Thymus (tissue), 11 donors: ENCODE data around the gene KHDRBS2. TPM values are rescaled to one million over a fixed set of nuclear protein-coding genes. Genes with fewer than 3 reads are reported as not detected.

ENCODE experiments used
- DNase-seq, 9 donors: peaks; one replicate each; pipeline ENCODE4 v3.0.0-alpha.2; 2013; ENCODE audit warnings: low spot score in 9 of 9, low read depth in 6 of 9, missing footprints in 1 of 9
- H3K27ac ChIP-seq, 2 donors: one replicate each; pipeline ENCODE4 v1.5.1; 2013; ENCODE audit warnings: control low read depth in 1 of 2, low read depth in 1 of 2, low read length in 1 of 2, mild to moderate bottlenecking in 1 of 2, moderate library complexity in 1 of 2
- H3K27me3 ChIP-seq, 2 donors: one replicate each; pipeline ENCODE4 v1.5.1; 2013; ENCODE audit warnings: low read length in 1 of 2; ENCODE audit not compliant: control insufficient read depth in 2 of 2, insufficient read depth in 1 of 2
- H3K36me3 ChIP-seq, 2 donors: one replicate each; pipeline ENCODE4 v1.5.1; 2013; ENCODE audit warnings: low read length in 1 of 2, mild to moderate bottlenecking in 1 of 2, moderate library complexity in 1 of 2; ENCODE audit not compliant: control insufficient read depth in 2 of 2, insufficient read depth in 2 of 2
- H3K4me1 ChIP-seq, 2 donors: one replicate each; pipeline ENCODE4 v1.5.1; 2013; ENCODE audit warnings: low read length in 2 of 2; ENCODE audit not compliant: control insufficient read depth in 2 of 2, insufficient read depth in 2 of 2
- H3K4me3 ChIP-seq, 2 donors: one replicate each; pipeline ENCODE4 v1.5.1; 2013; ENCODE audit warnings: low read length in 2 of 2, control low read depth in 1 of 2, mild to moderate bottlenecking in 1 of 2
- H3K9me3 ChIP-seq, 2 donors: one replicate each; pipeline ENCODE4 v1.5.1; 2013; ENCODE audit warnings: low read length in 1 of 2, mild to moderate bottlenecking in 1 of 2; ENCODE audit not compliant: control insufficient read depth in 2 of 2, insufficient read depth in 1 of 2
- WGBS: extraction: QIAGEN DNeasy Blood & Tissue Kit; methylation state at CpG from one replicate; pipeline ENCODE4 v1.1.7; 2013; 5-methylcytosine and 5-hydroxymethylcytosine counted together
- polyA plus RNA-seq: library from polyadenylated mRNA; stranded (reverse); fragments of 200-250 nt; gene quantifications from one replicate; pipeline ENCODE4 v1.2.3, GENCODE V29; 2013
- total RNA-seq: library from RNA; stranded (reverse); fragments of 120-200 nt; gene quantifications from one replicate; pipeline ENCODE4 v1.2.4, GENCODE V29; 2013
- donor health status: healthy.

KHDRBS2 gene
- total and polyA plus RNA-seq, 2 donors: 0.71 to 1.5 TPM

DNA sequence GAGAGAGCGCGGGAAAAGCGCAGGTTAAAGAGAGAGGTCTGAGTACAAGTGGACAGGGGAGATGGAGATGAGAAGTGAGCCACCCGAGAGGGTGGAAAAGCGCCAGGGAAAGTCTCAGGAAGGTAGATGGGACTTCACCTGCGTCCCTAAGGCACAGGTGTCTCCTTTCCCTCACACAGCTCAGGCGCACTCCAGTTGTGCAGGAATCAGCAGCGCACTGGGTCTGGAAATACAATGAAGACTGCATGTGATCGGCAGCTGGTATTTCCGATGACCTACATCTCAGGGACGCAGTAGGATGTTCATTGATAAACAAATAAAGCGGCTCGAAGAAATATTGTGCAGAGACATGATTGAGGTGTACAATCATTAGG lies 432 bp upstream of the KHDRBS2 start:
- no peak for DNase-seq
- no peak overlapping the region for H3K27ac ChIP-seq
- peaks cover 3 to 13% of the 10 kb centered on the region in 2 donors for H3K27me3 ChIP-seq
- peaks cover 0 to 5% of the 10 kb centered on the region in 2 donors for H3K4me1 ChIP-seq
- no peaks in the 10 kb centered on the region for H3K36me3 ChIP-seq
- H3K4me3 ChIP-seq: peak overlapping the region; percentile 43 to 54
- H3K9me3 ChIP-seq: peaks cover 0 to 4% of the 10 kb centered on the region in 2 donors
- WGBS: 1% methylated on average over 13 of the region's 13 CpGs

GRCh38 chr6:62284725-62285124 lies 1.3 kb downstream of the KHDRBS2 start:
- peaks cover 0 to 4% of the 10 kb centered on the region in 2 donors for H3K9me3 ChIP-seq
- WGBS: 50% methylated on average over 2 of the region's 2 CpGs
- H3K4me3 ChIP-seq: no peak overlapping the region

GRCh38 chr6:62283796-62284411 lies 2.1 kb downstream of the KHDRBS2 start:
- H3K4me1 ChIP-seq: peaks cover 0 to 5% of the 10 kb centered on the region in 2 donors
- H3K27ac ChIP-seq: no peak overlapping the region
- WGBS: 74% methylated on average over 2 of the region's 2 CpGs
- no peaks in the 10 kb centered on the region for H3K36me3 ChIP-seq
- H3K4me3 ChIP-seq: no peak overlapping the region
- peak in 4 of 9 donors; percentile 4 to 58 (median 17) for DNase-seq
- H3K9me3 ChIP-seq: peaks cover 0 to 4% of the 10 kb centered on the region in 2 donors
- H3K27me3 ChIP-seq: peaks cover 3 to 13% of the 10 kb centered on the region in 2 donors

More at GRCh38 chr6:62284725-62285124, 1.3 kb downstream of the KHDRBS2 start:
- peaks cover 0 to 5% of the 10 kb centered on the region in 2 donors for H3K4me1 ChIP-seq
- H3K27me3 ChIP-seq: peaks cover 3 to 13% of the 10 kb centered on the region in 2 donors
- H3K27ac ChIP-seq: no peak overlapping the region
- H3K36me3 ChIP-seq: no peaks in the 10 kb centered on the region
- DNase-seq: no peak

DNA sequence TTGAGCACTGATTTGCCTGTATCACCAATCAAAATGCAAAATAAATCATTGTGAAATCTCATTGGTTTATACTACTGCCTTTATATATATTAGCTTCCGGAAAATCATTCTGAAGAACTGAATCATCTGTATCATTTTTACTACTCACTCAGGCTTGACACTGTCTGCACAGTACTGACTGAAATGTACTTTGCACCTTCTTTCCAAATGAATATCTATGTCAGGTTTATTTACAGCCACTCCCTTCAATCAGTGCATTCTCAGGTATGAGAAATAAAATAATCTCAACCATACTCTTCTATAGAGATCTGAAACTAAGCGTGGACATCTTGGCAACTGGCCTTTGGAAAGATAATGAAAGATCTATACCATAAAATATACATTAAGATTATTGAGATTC lies 2.7 kb downstream of the KHDRBS2 start:
- no peak overlapping the region for H3K4me3 ChIP-seq

GRCh38 chr6:62280099-62280498 lies 5.9 kb downstream of the KHDRBS2 start:
- Histone ChIP-seq H3K27ac (no peak overlapping the region), H3K9me3 (no peaks in the 10 kb centered on the region), H3K27me3 (no peaks in the 10 kb centered on the region), H3K4me3 (no peak overlapping the region), H3K4me1 (no peaks in the 10 kb centered on the region), H3K36me3 (no peaks in the 10 kb centered on the region)
- WGBS: 88% methylated on average over 3 of the region's 3 CpGs
- DNase-seq: no peak

More for the DNA sequence above, 2.7 kb downstream of the KHDRBS2 start:
- no peak overlapping the region for H3K27ac ChIP-seq
- no peaks in the 10 kb centered on the region for H3K36me3 ChIP-seq
- DNase-seq: no peak
- 77% methylated on average over 2 of the region's 2 CpGs for WGBS
- H3K27me3 ChIP-seq: peaks cover 3 to 13% of the 10 kb centered on the region in 2 donors
- peaks cover 0 to 4% of the 10 kb centered on the region in 2 donors for H3K9me3 ChIP-seq
- H3K4me1 ChIP-seq: peaks cover 0 to 5% of the 10 kb centered on the region in 2 donors

- no peak overlapping the region for H3K27ac ChIP-seq
- no peaks in the 10 kb centered on the region for H3K4me1 ChIP-seq
- no peak for DNase-seq
- no peaks in the 10 kb centered on the region for H3K36me3 ChIP-seq
- WGBS: 94% methylated on average over 1 of the region's 1 CpG
- no peaks in the 10 kb centered on the region for H3K9me3 ChIP-seq
- H3K27me3 ChIP-seq: no peaks in the 10 kb centered on the region
- H3K4me3 ChIP-seq: no peak overlapping the region
Measured at GRCh38 chr6:62272114-62272513, 13.9 kb downstream of the KHDRBS2 start.

DNA sequence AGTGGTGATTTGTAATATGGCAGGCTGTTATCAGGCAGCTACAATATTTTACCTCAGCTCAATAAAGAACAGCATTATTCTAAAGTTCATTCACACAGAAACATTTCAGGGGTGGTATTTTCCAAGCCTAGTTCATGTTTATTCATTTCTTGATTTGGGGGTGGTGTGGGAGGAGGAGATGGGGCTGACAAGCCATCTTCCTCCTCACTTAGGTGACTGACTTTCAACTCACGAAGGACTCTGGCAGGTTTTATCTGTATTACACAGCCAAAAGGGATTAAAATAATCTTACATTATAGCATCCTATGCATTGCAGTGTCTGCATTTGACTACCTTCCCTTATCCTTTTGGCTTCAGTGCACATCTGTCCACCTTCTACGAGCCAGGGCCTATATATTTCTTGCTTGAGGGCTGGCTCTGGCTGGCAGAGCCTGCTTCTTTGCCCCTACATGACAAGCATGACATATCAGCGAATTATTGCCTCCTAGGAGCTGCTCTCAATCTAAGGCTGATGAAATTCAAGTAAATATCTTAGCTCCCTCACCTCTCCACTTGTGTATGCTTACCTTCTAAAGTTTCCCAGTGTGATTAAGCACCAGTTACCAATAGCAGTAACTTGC lies 20.0 kb downstream of the KHDRBS2 start:
- H3K36me3 ChIP-seq: no peaks in the 10 kb centered on the region
- H3K9me3 ChIP-seq: no peaks in the 10 kb centered on the region
- DNase-seq: no peak
- H3K27ac ChIP-seq: no peak overlapping the region
- H3K4me1 ChIP-seq: no peaks in the 10 kb centered on the region
- no peak overlapping the region for H3K4me3 ChIP-seq
- H3K27me3 ChIP-seq: no peaks in the 10 kb centered on the region
- WGBS: 79% methylated on average over 3 of the region's 3 CpGs

- H3K36me3 ChIP-seq: no peaks in the 10 kb centered on the region
- no peak overlapping the region for H3K4me3 ChIP-seq
- no peaks in the 10 kb centered on the region for H3K27me3 ChIP-seq
- H3K4me1 ChIP-seq: no peaks in the 10 kb centered on the region
- H3K27ac ChIP-seq: no peak overlapping the region
- no peak for DNase-seq
- WGBS: 92% methylated on average over 3 of the region's 3 CpGs
- H3K9me3 ChIP-seq: no peaks in the 10 kb centered on the region
Measured at GRCh38 chr6:62262283-62262682, 23.7 kb downstream of the KHDRBS2 start.

GRCh38 chr6:62246087-62246486 lies 39.9 kb downstream of the KHDRBS2 start:
- no peak for DNase-seq
- H3K4me3 ChIP-seq: no peak overlapping the region
- H3K27me3 ChIP-seq: no peaks in the 10 kb centered on the region
- no peak overlapping the region for H3K27ac ChIP-seq
- H3K4me1 ChIP-seq: no peaks in the 10 kb centered on the region
- H3K36me3 ChIP-seq: no peaks in the 10 kb centered on the region
- H3K9me3 ChIP-seq: no peaks in the 10 kb centered on the region
